Gastrocnemius medialis (tissue), 4 donors: ENCODE results near the gene UQCRH.

ENCODE experiments used
- POLR2A ChIP-seq, 2 donors: fragments of 450-650 bp; IDR thresholded peaks; one replicate each; pipeline ENCODE4 v1.6.1; 2017; ENCODE audit warnings: antibody characterized with exemption in 2 of 2, mild to moderate bottlenecking in 2 of 2, moderate library complexity in 2 of 2
- TF ChIP-seq, protein P1 (sequence below), 5 experiments: fragments of 450-650 bp in 3 of 5; fragments of 200-600 bp in 2 of 5; sonication (generic) in 2 of 5; IDR thresholded peaks in 4 of 5; conservative IDR thresholded peaks in 1 of 5; 1 replicate in 4 of 5; 2 replicates in 1 of 5; pipeline ENCODE4 v1.5.1; 2016 to 2019; ENCODE audit warnings: antibody characterized with exemption in 5 of 5, mild to moderate bottlenecking in 3 of 5, moderate library complexity in 3 of 5

DNA sequence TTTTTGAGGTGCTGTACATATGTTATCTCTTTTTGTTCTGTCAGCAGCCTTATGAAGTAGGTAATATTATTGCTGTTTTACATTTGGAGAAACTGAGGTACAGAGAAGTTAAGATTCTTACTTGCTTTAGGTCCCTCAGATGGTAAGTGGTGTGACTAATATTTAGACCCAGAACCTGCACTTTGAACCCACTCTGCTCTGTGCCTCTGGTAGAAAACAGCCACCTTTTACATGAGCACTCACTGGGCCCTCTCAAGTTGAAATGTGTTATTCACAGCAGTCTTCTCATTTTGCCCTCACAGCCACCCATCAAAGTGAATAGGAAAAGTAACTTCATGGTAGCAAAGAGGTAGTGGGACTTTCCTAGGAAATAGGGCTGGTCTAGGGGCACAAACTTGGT, 41.8 kb downstream of the UQCRH start:
- no peak for TF ChIP-seq POLR2A (IDR thresholded peaks at IDR 0.05)
- TF ChIP-seq, protein P1, sequence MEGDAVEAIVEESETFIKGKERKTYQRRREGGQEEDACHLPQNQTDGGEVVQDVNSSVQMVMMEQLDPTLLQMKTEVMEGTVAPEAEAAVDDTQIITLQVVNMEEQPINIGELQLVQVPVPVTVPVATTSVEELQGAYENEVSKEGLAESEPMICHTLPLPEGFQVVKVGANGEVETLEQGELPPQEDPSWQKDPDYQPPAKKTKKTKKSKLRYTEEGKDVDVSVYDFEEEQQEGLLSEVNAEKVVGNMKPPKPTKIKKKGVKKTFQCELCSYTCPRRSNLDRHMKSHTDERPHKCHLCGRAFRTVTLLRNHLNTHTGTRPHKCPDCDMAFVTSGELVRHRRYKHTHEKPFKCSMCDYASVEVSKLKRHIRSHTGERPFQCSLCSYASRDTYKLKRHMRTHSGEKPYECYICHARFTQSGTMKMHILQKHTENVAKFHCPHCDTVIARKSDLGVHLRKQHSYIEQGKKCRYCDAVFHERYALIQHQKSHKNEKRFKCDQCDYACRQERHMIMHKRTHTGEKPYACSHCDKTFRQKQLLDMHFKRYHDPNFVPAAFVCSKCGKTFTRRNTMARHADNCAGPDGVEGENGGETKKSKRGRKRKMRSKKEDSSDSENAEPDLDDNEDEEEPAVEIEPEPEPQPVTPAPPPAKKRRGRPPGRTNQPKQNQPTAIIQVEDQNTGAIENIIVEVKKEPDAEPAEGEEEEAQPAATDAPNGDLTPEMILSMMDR (IDR thresholded peaks at IDR 0.05 in 4 of 5, conservative IDR thresholded peaks at IDR 0.05 in 1 of 5) = no peak
